Ammon's horn (tissue), 1 donor: ENCODE measurements around the gene HCAR3.

Experiments used
- DNase-seq: peaks from one replicate; pipeline ENCODE4 v3.0.0-alpha.2; 2016; ENCODE audit warnings: low spot score

The HCAR3 gene

GRCh38 chr12:122669397-122670070, 47.1 kb downstream of the HCAR3 start:
- DNase-seq = no peak

GRCh38 chr12:122668268-122668667, 48.3 kb downstream of the HCAR3 start:
- no peak for DNase-seq

GRCh38 chr12:122665759-122666158, 50.9 kb downstream of the HCAR3 start:
- no peak for DNase-seq

GRCh38 chr12:122665349-122665748, 51.3 kb downstream of the HCAR3 start:
- no peak for DNase-seq
